GM12873 (cell line): ENCODE results near the gene TIAM1.

ENCODE experiments used
- TF ChIP-seq, protein P1 (sequence below): IDR thresholded peaks from 2 replicates; pipeline ENCODE4 v1.5.1; 2012; ENCODE audit warnings: low read depth, mild to moderate bottlenecking, moderate library complexity, low read length, control low read depth; ENCODE audit not compliant: insufficient read depth; ENCODE audit errors: missing control alignments

The TIAM1 gene

DNA sequence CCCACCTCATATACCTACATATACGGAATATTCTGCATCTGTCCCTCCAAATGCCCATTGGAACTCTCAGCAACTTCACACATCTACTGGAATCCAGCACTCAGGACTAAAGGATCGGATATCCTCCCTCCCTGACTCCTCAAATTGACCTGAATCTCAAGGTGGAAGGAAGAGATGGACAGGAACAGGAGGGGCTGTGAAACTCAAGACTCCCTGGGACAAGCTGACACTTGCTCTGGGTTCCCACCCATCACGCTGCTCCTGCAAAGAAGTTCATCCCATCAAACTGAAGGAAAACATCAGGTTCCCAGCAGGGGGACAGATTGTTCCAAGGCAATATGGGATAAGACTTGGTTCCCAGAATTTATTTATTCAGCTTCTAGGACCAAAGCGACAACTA, 30.3 kb upstream of the TIAM1 start:
- TF ChIP-seq, protein P1, sequence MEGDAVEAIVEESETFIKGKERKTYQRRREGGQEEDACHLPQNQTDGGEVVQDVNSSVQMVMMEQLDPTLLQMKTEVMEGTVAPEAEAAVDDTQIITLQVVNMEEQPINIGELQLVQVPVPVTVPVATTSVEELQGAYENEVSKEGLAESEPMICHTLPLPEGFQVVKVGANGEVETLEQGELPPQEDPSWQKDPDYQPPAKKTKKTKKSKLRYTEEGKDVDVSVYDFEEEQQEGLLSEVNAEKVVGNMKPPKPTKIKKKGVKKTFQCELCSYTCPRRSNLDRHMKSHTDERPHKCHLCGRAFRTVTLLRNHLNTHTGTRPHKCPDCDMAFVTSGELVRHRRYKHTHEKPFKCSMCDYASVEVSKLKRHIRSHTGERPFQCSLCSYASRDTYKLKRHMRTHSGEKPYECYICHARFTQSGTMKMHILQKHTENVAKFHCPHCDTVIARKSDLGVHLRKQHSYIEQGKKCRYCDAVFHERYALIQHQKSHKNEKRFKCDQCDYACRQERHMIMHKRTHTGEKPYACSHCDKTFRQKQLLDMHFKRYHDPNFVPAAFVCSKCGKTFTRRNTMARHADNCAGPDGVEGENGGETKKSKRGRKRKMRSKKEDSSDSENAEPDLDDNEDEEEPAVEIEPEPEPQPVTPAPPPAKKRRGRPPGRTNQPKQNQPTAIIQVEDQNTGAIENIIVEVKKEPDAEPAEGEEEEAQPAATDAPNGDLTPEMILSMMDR: no peak

GRCh38 chr21:31372471-31372765, 28.4 kb upstream of the TIAM1 start:
- TF ChIP-seq, protein P1: no peak

DNA sequence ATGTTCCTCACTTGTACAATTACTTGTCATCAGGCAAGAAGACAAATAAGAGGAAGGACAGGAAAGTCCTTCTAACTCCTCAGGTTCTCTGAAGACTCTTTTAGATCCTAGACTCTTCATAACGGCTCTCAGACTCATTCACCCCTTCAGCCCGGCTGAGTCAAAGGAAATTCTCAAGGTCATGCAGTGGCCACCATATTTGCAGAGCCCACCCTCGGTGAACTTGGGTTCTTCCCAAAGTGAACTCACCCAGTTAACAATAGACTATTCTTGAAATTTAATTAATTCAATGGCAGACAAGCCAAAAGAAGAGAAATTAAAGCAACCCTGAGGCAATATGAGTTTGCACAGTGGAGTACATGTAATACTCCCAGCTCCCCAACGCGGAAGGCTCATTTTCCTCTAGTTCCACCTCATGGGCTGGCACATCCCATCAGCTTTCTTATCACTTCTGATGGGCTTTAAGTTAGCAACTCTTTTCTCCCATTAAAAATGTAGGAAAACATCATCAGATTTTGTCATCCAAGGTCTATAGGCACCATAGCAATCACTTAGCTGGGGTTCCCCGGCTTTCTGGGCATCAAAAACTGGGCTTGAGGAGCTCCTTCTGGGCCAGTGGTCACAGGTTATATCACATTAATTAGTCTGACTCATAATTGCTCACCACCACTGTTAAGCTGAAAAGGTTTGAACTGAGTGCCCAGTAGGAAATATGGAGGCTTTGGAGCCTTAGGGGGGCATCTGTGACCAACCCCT, 27.8 kb upstream of the TIAM1 start:
- TF ChIP-seq, protein P1: no peak

GRCh38 chr21:31370893-31371544, 27.0 kb upstream of the TIAM1 start:
- TF ChIP-seq, protein P1: no peak

GRCh38 chr21:31370281-31370892, 26.3 kb upstream of the TIAM1 start:
- TF ChIP-seq, protein P1: no peak

DNA sequence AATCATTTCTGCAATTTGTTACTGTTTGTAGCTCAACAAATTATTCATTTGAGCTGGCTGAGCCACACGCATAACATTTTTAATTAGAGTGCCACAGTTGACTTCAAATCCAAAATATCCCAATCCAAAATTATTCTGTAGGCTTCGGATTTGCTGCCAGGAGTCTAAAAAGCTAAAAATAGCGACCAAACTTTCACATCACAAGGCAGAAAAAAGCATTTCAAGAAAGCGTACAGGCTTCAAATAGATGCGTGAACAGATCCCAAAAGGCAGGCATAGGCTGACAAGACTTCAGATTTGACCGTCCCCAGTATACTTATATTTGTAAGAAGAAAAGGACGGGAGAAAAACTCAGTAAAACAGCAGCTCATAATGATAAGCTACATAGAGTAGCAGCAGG, 24.3 kb upstream of the TIAM1 start:
- TF ChIP-seq, protein P1: no peak

DNA sequence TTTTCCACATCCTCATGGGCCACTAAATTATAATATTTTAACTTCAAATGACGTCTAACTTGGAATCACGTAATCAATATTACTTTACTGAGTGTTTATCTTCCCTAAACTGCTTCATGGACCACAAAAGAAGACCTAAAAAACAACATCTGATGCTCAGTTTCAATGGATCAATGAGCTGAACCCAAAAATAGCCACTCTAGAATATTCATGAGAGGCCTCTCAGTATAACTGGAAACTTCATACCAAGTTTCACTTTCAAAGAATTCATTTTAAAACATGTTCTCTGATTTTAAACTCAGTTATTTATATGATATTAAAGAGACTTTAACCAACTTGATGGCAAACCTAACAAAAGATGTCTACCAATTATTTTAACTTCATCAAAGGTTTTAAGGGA, 23.7 kb upstream of the TIAM1 start:
- TF ChIP-seq, protein P1: no peak
